Uterus (tissue), 4 donors: ENCODE data around the gene PRKRA. TPM values are rescaled to one million over a fixed set of nuclear protein-coding genes. Genes with fewer than 3 reads are reported as not detected.

Experiments
- DNase-seq, 2 donors: peaks; one replicate each; pipeline ENCODE4 v3.0.0-alpha.2; 2019 to 2020
- H3K27ac ChIP-seq, 2 donors: fragments of 200-600 bp; sonication (generic); 1 replicate in 1 of 2; 2 replicates in 1 of 2; pipeline ENCODE4 v1.5.1; 2016 to 2018
- H3K27me3 ChIP-seq, 2 donors: fragments of 200-600 bp; sonication (generic); one replicate each; pipeline ENCODE4 v1.5.1; 2018 to 2019; ENCODE audit warnings: control low read depth in 1 of 2
- H3K36me3 ChIP-seq, 2 donors: fragments of 200-600 bp; sonication (generic); one replicate each; pipeline ENCODE4 v1.5.1; 2019; ENCODE audit warnings: control low read depth in 1 of 2
- H3K4me1 ChIP-seq, 2 donors: fragments of 200-600 bp; sonication (generic); one replicate each; pipeline ENCODE4 v1.5.1; 2018 to 2019; ENCODE audit warnings: control low read depth in 1 of 2
- H3K4me3 ChIP-seq, 2 donors: fragments of 200-600 bp; sonication (generic); 1 replicate in 1 of 2; 2 replicates in 1 of 2; pipeline ENCODE4 v1.5.1; 2018 to 2019; ENCODE audit warnings: mild to moderate bottlenecking in 1 of 2
- H3K9me3 ChIP-seq, 2 donors: fragments of 200-600 bp; sonication (generic); one replicate each; pipeline ENCODE4 v1.5.1; 2019; ENCODE audit warnings: control low read depth in 1 of 2
- POLR2A ChIP-seq, 2 donors: fragments of 450-650 bp; IDR thresholded peaks; one replicate each; pipeline ENCODE4 v1.6.1; 2016; ENCODE audit warnings: antibody characterized with exemption in 2 of 2, mild to moderate bottlenecking in 1 of 2, moderate library complexity in 1 of 2
- intact Hi-C: fragments of 100-400 bp; cut with DNase I; formaldehyde crosslinking; loops from one replicate; pipeline ENCODE4 v1.15.1; 2023; ENCODE audit warnings: low total_unique reads
- total RNA-seq, 4 donors: library from RNA; depleted of rRNA in 3 of 4; stranded (reverse); fragments of >200 nt in 3 of 4; gene quantifications; one replicate each; pipeline versions ENCODE4 v1.1.0 to v1.2.4, GENCODE V29; 2014 to 2023
- TF ChIP-seq, protein P1 (sequence below), 4 experiments: fragments of 200-600 bp in 2 of 4; fragments of 450-650 bp in 2 of 4; sonication (generic) in 2 of 4; IDR thresholded peaks; one replicate each; pipeline ENCODE4 v1.5.1; 2016 to 2019; ENCODE audit warnings: antibody characterized with exemption in 4 of 4, mild to moderate bottlenecking in 2 of 4, moderate library complexity in 1 of 4
- donor health status: DM: yes; HTN: yes; CAD: no.

PRKRA gene
- total RNA-seq, 4 donors from 2014 or later, result 42.1 to 132 (median 68.8) TPM

GRCh38 chr2:178386986-178387597, 63.9 kb downstream of the PRKRA start:
- no peak for DNase-seq
- no peak overlapping the region for H3K4me3 ChIP-seq
- H3K27ac ChIP-seq, result no peak overlapping the region
- H3K27me3 ChIP-seq, result no peaks in the 10 kb centered on the region
- TF ChIP-seq, protein P1, sequence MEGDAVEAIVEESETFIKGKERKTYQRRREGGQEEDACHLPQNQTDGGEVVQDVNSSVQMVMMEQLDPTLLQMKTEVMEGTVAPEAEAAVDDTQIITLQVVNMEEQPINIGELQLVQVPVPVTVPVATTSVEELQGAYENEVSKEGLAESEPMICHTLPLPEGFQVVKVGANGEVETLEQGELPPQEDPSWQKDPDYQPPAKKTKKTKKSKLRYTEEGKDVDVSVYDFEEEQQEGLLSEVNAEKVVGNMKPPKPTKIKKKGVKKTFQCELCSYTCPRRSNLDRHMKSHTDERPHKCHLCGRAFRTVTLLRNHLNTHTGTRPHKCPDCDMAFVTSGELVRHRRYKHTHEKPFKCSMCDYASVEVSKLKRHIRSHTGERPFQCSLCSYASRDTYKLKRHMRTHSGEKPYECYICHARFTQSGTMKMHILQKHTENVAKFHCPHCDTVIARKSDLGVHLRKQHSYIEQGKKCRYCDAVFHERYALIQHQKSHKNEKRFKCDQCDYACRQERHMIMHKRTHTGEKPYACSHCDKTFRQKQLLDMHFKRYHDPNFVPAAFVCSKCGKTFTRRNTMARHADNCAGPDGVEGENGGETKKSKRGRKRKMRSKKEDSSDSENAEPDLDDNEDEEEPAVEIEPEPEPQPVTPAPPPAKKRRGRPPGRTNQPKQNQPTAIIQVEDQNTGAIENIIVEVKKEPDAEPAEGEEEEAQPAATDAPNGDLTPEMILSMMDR (IDR thresholded peaks at IDR 0.05), result no peak
- TF ChIP-seq POLR2A (IDR thresholded peaks at IDR 0.05), result no peak
- no peaks in the 10 kb centered on the region for H3K36me3 ChIP-seq
- no peaks in the 10 kb centered on the region for H3K9me3 ChIP-seq
- H3K4me1 ChIP-seq, result no peaks in the 10 kb centered on the region
- intact Hi-C loops, result no loop called here

DNA sequence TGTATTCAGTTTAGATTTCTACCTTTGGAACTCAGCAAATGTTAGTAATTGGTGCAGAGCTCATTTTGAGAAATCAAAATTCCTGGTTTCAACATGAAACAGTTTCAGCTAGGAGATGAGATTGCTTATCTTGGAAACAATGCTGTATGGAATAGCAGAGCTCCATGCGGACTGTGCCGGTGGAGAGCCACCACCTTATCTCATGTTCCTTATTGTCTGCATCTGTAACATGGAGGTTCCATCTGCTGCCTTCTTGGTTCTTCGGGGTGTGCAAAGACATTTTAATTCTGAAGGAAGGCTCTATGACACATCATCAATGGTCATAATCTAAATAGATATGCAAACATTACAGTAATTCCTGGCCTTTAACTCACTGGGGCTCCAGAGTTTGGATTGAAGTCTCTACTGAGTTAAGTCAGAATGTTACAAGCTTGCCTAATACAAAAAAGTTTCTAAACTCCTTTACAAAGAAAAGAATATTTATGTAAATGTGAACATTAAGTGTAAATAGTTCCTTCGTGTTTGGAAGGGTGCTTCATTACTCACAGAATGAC, 65.3 kb downstream of the PRKRA start:
- no peak overlapping the region for H3K4me3 ChIP-seq
- H3K4me1 ChIP-seq, result no peaks in the 10 kb centered on the region
- no peak for DNase-seq
- H3K27ac ChIP-seq, result no peak overlapping the region
- TF ChIP-seq, protein P1 (IDR thresholded peaks at IDR 0.05), result no peak
- no peak for TF ChIP-seq POLR2A (IDR thresholded peaks at IDR 0.05)
- no peaks in the 10 kb centered on the region for H3K36me3 ChIP-seq
- H3K9me3 ChIP-seq, result no peaks in the 10 kb centered on the region
- intact Hi-C loops, result no loop called here
- H3K27me3 ChIP-seq, result no peaks in the 10 kb centered on the region

DNA sequence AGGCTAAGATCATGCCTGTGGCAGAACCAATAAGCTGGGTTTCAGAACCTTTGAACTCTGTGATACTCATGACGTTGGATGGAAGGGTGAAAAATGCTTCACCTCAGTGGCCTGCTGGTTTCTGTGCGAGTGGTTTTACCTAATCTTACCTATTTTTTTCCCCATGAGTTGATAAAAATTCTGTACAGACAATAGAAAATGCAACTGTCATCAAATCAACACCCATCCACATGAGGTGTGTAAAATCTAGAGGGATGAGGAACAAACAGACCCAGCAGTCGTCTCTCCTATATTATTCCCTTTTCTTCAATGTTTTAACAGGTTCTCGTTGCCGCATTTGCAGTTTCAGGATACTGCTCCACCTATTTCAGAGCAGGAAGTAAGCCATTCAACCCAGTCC, 67.3 kb downstream of the PRKRA start:
- no peak overlapping the region for H3K4me3 ChIP-seq
- intact Hi-C loops, result no loop called here
- no peak for TF ChIP-seq POLR2A (IDR thresholded peaks at IDR 0.05)
- TF ChIP-seq, protein P1 (IDR thresholded peaks at IDR 0.05), result no peak
- H3K9me3 ChIP-seq, result no peaks in the 10 kb centered on the region
- no peak for DNase-seq
- no peak overlapping the region for H3K27ac ChIP-seq
- H3K27me3 ChIP-seq, result no peaks in the 10 kb centered on the region
- no peaks in the 10 kb centered on the region for H3K36me3 ChIP-seq
- no peaks in the 10 kb centered on the region for H3K4me1 ChIP-seq

Other genes with a start within 250 kb of the PRKRA start
- 1 to 10 TPM in 3 of 4 donors, not detected in 1; 3.8 to 9.4 (median 7.5) TPM for gene PJVK, start 203 bp upstream of the PRKRA start, total RNA-seq
- gene FKBP7, start 27.4 kb upstream of the PRKRA start, total RNA-seq, result 10 to 100 TPM in 3 of 4 donors, 1 to 10 TPM in 1; 5.4 to 87.2 (median 27.0) TPM
- gene PLEKHA3, start 29.3 kb upstream of the PRKRA start, total RNA-seq, result 10 to 100 TPM in 3 of 4 donors, 1 to 10 TPM in 1; 9.1 to 45.5 (median 14.2) TPM